ENCODE measurements around the gene CSF3. TPM values are rescaled to one million over a fixed set of nuclear protein-coding genes. Genes with fewer than 3 reads are reported as not detected.
"Not testable (repeated sequence)": the region's sequence is repeated elsewhere in the genome, so short reads cannot be mapped to it uniquely, and the experiment has no call there.

The CSF3 gene
- total RNA-seq, 4 donors from 2014 or later = 0.32 to 19.4 (median 0.58) TPM

GRCh38 chr17:39996162-39996561 is 19.1 kb upstream of the CSF3 start:
- TF ChIP-seq POLR2AphosphoS5 (IDR thresholded peaks at IDR 0.05) (no peak), POLR2A (IDR thresholded peaks at IDR 0.05; ENCODE audit: low read depth) (no peak), EP300 (IDR thresholded peaks at IDR 0.05) (no peak), CTCF (IDR thresholded peaks at IDR 0.05) (no peak)
- WGBS = 74% methylated on average over 8 of the region's 8 CpGs

GRCh38 chr17:39996800-39997199 is 18.4 kb upstream of the CSF3 start:
- intact Hi-C loops (cut with DNase I) = no loop called here
- H3K4me3 ChIP-seq = no peak overlapping the region
- H3K9me3 ChIP-seq = no peaks in the 10 kb centered on the region
- peaks cover 53 to 74% (median 69%) of the 10 kb centered on the region in 4 donors for H3K36me3 ChIP-seq
- H3K27ac ChIP-seq (replicated peaks in 1 of 4) = peak overlapping the region in 3 of 4 donors; percentile 5 to 14 (median 9)
- no peaks in the 10 kb centered on the region for H3K27me3 ChIP-seq
- no peak for DNase-seq (ENCODE audit: extremely low spot score)
- no peak for TF ChIP-seq EP300 (IDR thresholded peaks at IDR 0.05)
- no peak for TF ChIP-seq POLR2A (IDR thresholded peaks at IDR 0.05; ENCODE audit: low read depth)
- TF ChIP-seq CTCF (IDR thresholded peaks at IDR 0.05) = no peak
- no peak for TF ChIP-seq POLR2AphosphoS5 (IDR thresholded peaks at IDR 0.05)
- 39% methylated on average over 6 of the region's 6 CpGs for WGBS
- H3K4me1 ChIP-seq = peaks cover 0 to 16% (median 4%) of the 10 kb centered on the region in 4 donors

More at GRCh38 chr17:39996162-39996561, 19.1 kb upstream of the CSF3 start:
- Histone ChIP-seq H3K4me1 (peaks cover 0 to 16% (median 4%) of the 10 kb centered on the region in 4 donors), H3K4me3 (no peak overlapping the region), H3K36me3 (peaks cover 60 to 80% (median 75%) of the 10 kb centered on the region in 4 donors), H3K27me3 (no peaks in the 10 kb centered on the region), H3K27ac (replicated peaks in 1 of 4) (peak overlapping the region in 2 of 4 donors; percentile 9 to 14), H3K9me3 (no peaks in the 10 kb centered on the region)
- intact Hi-C loops (cut with DNase I) = no loop called here
- no peak for DNase-seq (ENCODE audit: extremely low spot score)

GRCh38 chr17:39997543-39997942 is 17.7 kb upstream of the CSF3 start:
- Histone ChIP-seq H3K4me3 (no peak overlapping the region), H3K27me3 (no peaks in the 10 kb centered on the region), H3K4me1 (peaks cover 0 to 16% (median 4%) of the 10 kb centered on the region in 4 donors), H3K27ac (replicated peaks in 1 of 4) (peak overlapping the region in 1 of 4 donors; percentile 7), H3K9me3 (no peaks in the 10 kb centered on the region), H3K36me3 (peaks cover 47 to 66% (median 61%) of the 10 kb centered on the region in 4 donors)
- 58% methylated on average over 4 of the region's 4 CpGs for WGBS
- intact Hi-C loops (cut with DNase I) = no loop called here
- TF ChIP-seq EP300 (IDR thresholded peaks at IDR 0.05) = no peak
- TF ChIP-seq POLR2A (IDR thresholded peaks at IDR 0.05; ENCODE audit: low read depth) = no peak
- TF ChIP-seq POLR2AphosphoS5 (IDR thresholded peaks at IDR 0.05) = no peak
- TF ChIP-seq CTCF (IDR thresholded peaks at IDR 0.05) = no peak
- DNase-seq (ENCODE audit: extremely low spot score) = no peak

GRCh38 chr17:39999067-39999466 is 16.2 kb upstream of the CSF3 start:
- Histone ChIP-seq H3K4me1 (peaks cover 0 to 16% (median 4%) of the 10 kb centered on the region in 4 donors), H3K36me3 (peaks cover 31 to 51% (median 46%) of the 10 kb centered on the region in 4 donors), H3K27me3 (no peaks in the 10 kb centered on the region), H3K27ac (replicated peaks in 1 of 4) (no peak overlapping the region), H3K9me3 (no peaks in the 10 kb centered on the region), H3K4me3 (no peak overlapping the region)
- intact Hi-C loops (cut with DNase I) = no loop called here
- 81% methylated on average over 4 of the region's 4 CpGs for WGBS
- DNase-seq (ENCODE audit: extremely low spot score) = no peak
- no peak for TF ChIP-seq EP300 (IDR thresholded peaks at IDR 0.05)
- TF ChIP-seq POLR2A (IDR thresholded peaks at IDR 0.05; ENCODE audit: low read depth) = no peak
- TF ChIP-seq CTCF (IDR thresholded peaks at IDR 0.05) = no peak
- no peak for TF ChIP-seq POLR2AphosphoS5 (IDR thresholded peaks at IDR 0.05)

- Histone ChIP-seq H3K9me3 (no peaks in the 10 kb centered on the region), H3K36me3 (peaks cover 20 to 40% (median 35%) of the 10 kb centered on the region in 4 donors), H3K4me1 (peaks cover 0 to 16% (median 4%) of the 10 kb centered on the region in 4 donors), H3K4me3 (no peak overlapping the region), H3K27me3 (no peaks in the 10 kb centered on the region), H3K27ac (replicated peaks in 1 of 4) (no peak overlapping the region)
- TF ChIP-seq CTCF (IDR thresholded peaks at IDR 0.05) (no peak), POLR2AphosphoS5 (IDR thresholded peaks at IDR 0.05) (no peak), EP300 (IDR thresholded peaks at IDR 0.05) (no peak), POLR2A (IDR thresholded peaks at IDR 0.05; ENCODE audit: low read depth) (no peak)
- DNase-seq (ENCODE audit: extremely low spot score) = no peak
- intact Hi-C loops (cut with DNase I) = no loop called here
- WGBS = 93% methylated on average over 7 of the region's 7 CpGs
These were observed 15.1 kb upstream of the CSF3 start for GRCh38 chr17:40000161-40000560.

GRCh38 chr17:40001335-40001734 is 13.9 kb upstream of the CSF3 start:
- H3K27ac ChIP-seq (replicated peaks in 1 of 4); DNase-seq (ENCODE audit: extremely low spot score); H3K4me3 ChIP-seq; intact Hi-C loops (cut with DNase I); H3K9me3 ChIP-seq; H3K27me3 ChIP-seq: not testable (repeated sequence)
- 91% methylated on average over 8 of the region's 8 CpGs for WGBS
- peaks cover 0 to 13% (median 4%) of the 10 kb centered on the region in 4 donors for H3K4me1 ChIP-seq
- H3K36me3 ChIP-seq = peaks cover 9 to 28% (median 23%) of the 10 kb centered on the region in 4 donors
